Glomerular visceral epithelial cell (primary cell): Measurements from ENCODE around the gene MEOX1.

Experiments used
- DNase-seq: peaks from one replicate; pipeline ENCODE4 v3.0.0-alpha.2; 2016; ENCODE audit errors: extremely low spot score

The MEOX1 gene

GRCh38 chr17:43591001-43591400 is 70.7 kb downstream of the MEOX1 start:
- no peak for DNase-seq
